Ascending aorta (tissue), 2 donors: Measurements from ENCODE around the gene EGFR. TPM values are rescaled to one million over a fixed set of nuclear protein-coding genes. Genes with fewer than 3 reads are reported as not detected.

Experiments
- DNase-seq, 2 donors: peaks; one replicate each; pipeline ENCODE4 v3.0.0-alpha.2; 2019; ENCODE audit warnings: low spot score in 2 of 2
- H3K27ac ChIP-seq, 2 donors: fragments of 200-600 bp; sonication (generic); one replicate each; pipeline ENCODE4 v1.5.1; 2016 to 2017; ENCODE audit warnings: mild to moderate bottlenecking in 1 of 2
- H3K27me3 ChIP-seq: fragments of 200-600 bp; sonication (generic); one replicate; pipeline ENCODE4 v1.5.1; 2017
- H3K36me3 ChIP-seq, 2 donors: fragments of 200-600 bp; sonication (generic); one replicate each; pipeline ENCODE4 v1.5.1; 2016
- H3K4me1 ChIP-seq, 2 donors: fragments of 200-600 bp; sonication (generic); one replicate each; pipeline ENCODE4 v1.5.1; 2016 to 2017; ENCODE audit warnings: mild to moderate bottlenecking in 1 of 2
- H3K4me3 ChIP-seq, 2 donors: fragments of 200-600 bp; sonication (generic); one replicate each; pipeline ENCODE4 v1.5.1; 2016 to 2017; ENCODE audit warnings: mild to moderate bottlenecking in 1 of 2
- H3K9me3 ChIP-seq, 2 donors: fragments of 200-600 bp; sonication (generic); one replicate each; pipeline ENCODE4 v1.5.1; 2016
- CTCF ChIP-seq, 3 experiments: fragments of 200-600 bp in 2 of 3; fragments of 450-650 bp in 1 of 3; sonication (generic) in 2 of 3; IDR thresholded peaks; one replicate each; pipeline ENCODE4 v1.5.1; 2016 to 2019; ENCODE audit warnings: antibody characterized with exemption in 3 of 3, mild to moderate bottlenecking in 1 of 3, moderate library complexity in 1 of 3
- intact Hi-C: fragments of 100-400 bp; cut with DNase I; formaldehyde crosslinking; loops from one replicate; pipeline ENCODE4 v1.15.1; 2023
- total RNA-seq: library from RNA; depleted of rRNA; stranded (reverse); fragments of >200 nt; gene quantifications from one replicate; pipeline ENCODE4 v1.1.0, GENCODE V29; 2016

The EGFR gene
- total RNA-seq, 1 donor from 2014 or later: 33.8 TPM

- intact Hi-C loops: loop anchor here (10.0 kb wide), 1 partner anchor 309 kb away; the partner anchor contains the start of gene LANCL2
- H3K4me1 ChIP-seq: peaks cover 3 to 44% of the 10 kb centered on the region in 2 donors
- H3K27ac ChIP-seq: no peak overlapping the region
- H3K4me3 ChIP-seq: no peak overlapping the region
- H3K27me3 ChIP-seq: no peaks in the 10 kb centered on the region
- H3K36me3 ChIP-seq: no peaks in the 10 kb centered on the region
- H3K9me3 ChIP-seq: no peaks in the 10 kb centered on the region
- TF ChIP-seq CTCF (IDR thresholded peaks at IDR 0.05): no peak
- no peak for DNase-seq
Observed at GRCh38 chr7:55055479-55055878, 36.7 kb downstream of the EGFR start.

- Histone ChIP-seq H3K27me3 (no peaks in the 10 kb centered on the region), H3K4me3 (no peak overlapping the region), H3K9me3 (no peaks in the 10 kb centered on the region), H3K4me1 (peaks cover 3 to 49% of the 10 kb centered on the region in 2 donors), H3K36me3 (no peaks in the 10 kb centered on the region), H3K27ac (peak overlapping the region in 1 of 2 donors; percentile 59)
- intact Hi-C loops: loop anchor here (2.0 to 10.0 kb wide), 2 partner anchors 37 to 309 kb away; partner anchors contain the start of genes EGFR and LANCL2
- no peak for DNase-seq
- TF ChIP-seq CTCF (IDR thresholded peaks at IDR 0.05): no peak
Observed at GRCh38 chr7:55056068-55056467, 37.3 kb downstream of the EGFR start.

- Histone ChIP-seq H3K4me1 (peaks cover 3 to 54% of the 10 kb centered on the region in 2 donors), H3K27ac (peak overlapping the region; percentile 59), H3K27me3 (no peaks in the 10 kb centered on the region), H3K4me3 (peak overlapping the region in 1 of 2 donors; percentile 18), H3K36me3 (no peaks in the 10 kb centered on the region), H3K9me3 (no peaks in the 10 kb centered on the region)
- peak in 1 of 2 donors; percentile 84 for DNase-seq
- intact Hi-C loops: loop anchor here (2.0 to 10.0 kb wide), 2 partner anchors 38 to 308 kb away; partner anchors contain the start of genes EGFR and LANCL2
- TF ChIP-seq CTCF (IDR thresholded peaks at IDR 0.05): no peak
Observed at GRCh38 chr7:55056577-55057480, 38.0 kb downstream of the EGFR start.

GRCh38 chr7:55058314-55058713 is 39.5 kb downstream of the EGFR start:
- Histone ChIP-seq H3K4me1 (peaks cover 3 to 59% of the 10 kb centered on the region in 2 donors), H3K27ac (no peak overlapping the region), H3K4me3 (no peak overlapping the region), H3K9me3 (no peaks in the 10 kb centered on the region), H3K27me3 (no peaks in the 10 kb centered on the region), H3K36me3 (no peaks in the 10 kb centered on the region)
- no peak for DNase-seq
- no peak for TF ChIP-seq CTCF (IDR thresholded peaks at IDR 0.05)
- intact Hi-C loops: loop anchor here (10.0 kb wide), 1 partner anchor 306 kb away; the partner anchor contains the start of gene LANCL2

GRCh38 chr7:55059021-55059420 is 40.2 kb downstream of the EGFR start:
- Histone ChIP-seq H3K36me3 (no peaks in the 10 kb centered on the region), H3K27ac (no peak overlapping the region), H3K9me3 (no peaks in the 10 kb centered on the region), H3K4me1 (peaks cover 3 to 52% of the 10 kb centered on the region in 2 donors), H3K4me3 (no peak overlapping the region), H3K27me3 (no peaks in the 10 kb centered on the region)
- no peak for TF ChIP-seq CTCF (IDR thresholded peaks at IDR 0.05)
- DNase-seq: no peak
- intact Hi-C loops: loop anchor here (10.0 kb wide), 1 partner anchor 306 kb away; the partner anchor contains the start of gene LANCL2
